HG03280 (cell line): ENCODE results near the gene CAB39.

Source experiments
- ATAC-seq: cut with Tn5 transposase; IDR thresholded peaks from one replicate; pipeline ENCODE4 v1.9.1; 2021; ENCODE audit warnings: mild to moderate bottlenecking, moderate library complexity; ENCODE audit not compliant: unreplicated experiment

The CAB39 gene

GRCh38 chr2:230811508-230811907 is 98.9 kb downstream of the CAB39 start:
- ATAC-seq: no peak

- no peak for ATAC-seq
These were observed 99.4 kb downstream of the CAB39 start for GRCh38 chr2:230812033-230812432.

GRCh38 chr2:230814616-230815015 is 102.0 kb downstream of the CAB39 start:
- no peak for ATAC-seq

GRCh38 chr2:230815088-230815487 is 102.4 kb downstream of the CAB39 start:
- no peak for ATAC-seq

- ATAC-seq: no peak
These were observed 104.1 kb downstream of the CAB39 start for GRCh38 chr2:230816735-230817134.

- no peak for ATAC-seq
These were observed 106.8 kb downstream of the CAB39 start for GRCh38 chr2:230819433-230819832.

- no peak for ATAC-seq
These were observed 108.8 kb downstream of the CAB39 start for GRCh38 chr2:230821261-230821990.

- ATAC-seq: no peak
These were observed 109.4 kb downstream of the CAB39 start for GRCh38 chr2:230821991-230822520.

- ATAC-seq: no peak
These were observed 110.8 kb downstream of the CAB39 start for GRCh38 chr2:230823264-230823964.

- ATAC-seq: peak; percentile 68
These were observed 111.8 kb downstream of the CAB39 start for GRCh38 chr2:230824406-230824978.

- no peak for ATAC-seq
These were observed 112.7 kb downstream of the CAB39 start for GRCh38 chr2:230825354-230825753.

- ATAC-seq: peak; percentile 14
These were observed 115.2 kb downstream of the CAB39 start for GRCh38 chr2:230827774-230828271.

GRCh38 chr2:230828272-230828961 is 115.8 kb downstream of the CAB39 start:
- ATAC-seq: peak; percentile 45

- no peak for ATAC-seq
These were observed 116.7 kb downstream of the CAB39 start for GRCh38 chr2:230829293-230829692.

GRCh38 chr2:230829959-230830358 is 117.3 kb downstream of the CAB39 start:
- no peak for ATAC-seq

GRCh38 chr2:230830428-230830827 is 117.8 kb downstream of the CAB39 start:
- no peak for ATAC-seq

GRCh38 chr2:230840301-230840700 is 127.7 kb downstream of the CAB39 start:
- ATAC-seq: no peak

- ATAC-seq: no peak
These were observed 129.8 kb downstream of the CAB39 start for GRCh38 chr2:230842473-230842872.

GRCh38 chr2:230843132-230843531 is 130.5 kb downstream of the CAB39 start:
- no peak for ATAC-seq

GRCh38 chr2:230846360-230846759 is 133.7 kb downstream of the CAB39 start:
- ATAC-seq: no peak

GRCh38 chr2:230847883-230848388 is 135.3 kb downstream of the CAB39 start:
- ATAC-seq: peak; percentile 89
